Measurements from ENCODE around the gene B3GNT7.
"Not testable (repeated sequence)": the region's sequence is repeated elsewhere in the genome, so short reads cannot be mapped to it uniquely, and the experiment has no call there.

B3GNT7 gene

DNA sequence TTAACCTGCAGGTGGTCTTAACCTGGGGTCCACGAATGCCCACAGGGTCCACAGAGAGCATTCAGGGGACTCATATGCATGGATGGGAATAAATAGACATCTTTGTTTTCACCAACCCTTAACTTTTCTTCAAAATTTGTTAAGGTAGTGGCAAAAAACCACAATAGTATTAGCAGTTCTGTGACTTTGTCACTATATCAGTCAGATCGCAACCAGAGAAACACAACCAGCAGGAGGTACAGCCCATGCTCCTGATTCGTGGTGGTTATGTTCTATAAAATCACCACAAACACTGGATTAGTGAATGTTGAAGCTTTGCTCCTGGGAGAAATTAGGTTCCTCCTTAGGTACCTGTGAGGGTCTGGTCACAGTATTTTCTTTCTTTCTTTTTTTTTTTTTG lies 31.6 kb downstream of the B3GNT7 start:
- no peak for DNase-seq (ENCODE audit: low spot score)

DNA sequence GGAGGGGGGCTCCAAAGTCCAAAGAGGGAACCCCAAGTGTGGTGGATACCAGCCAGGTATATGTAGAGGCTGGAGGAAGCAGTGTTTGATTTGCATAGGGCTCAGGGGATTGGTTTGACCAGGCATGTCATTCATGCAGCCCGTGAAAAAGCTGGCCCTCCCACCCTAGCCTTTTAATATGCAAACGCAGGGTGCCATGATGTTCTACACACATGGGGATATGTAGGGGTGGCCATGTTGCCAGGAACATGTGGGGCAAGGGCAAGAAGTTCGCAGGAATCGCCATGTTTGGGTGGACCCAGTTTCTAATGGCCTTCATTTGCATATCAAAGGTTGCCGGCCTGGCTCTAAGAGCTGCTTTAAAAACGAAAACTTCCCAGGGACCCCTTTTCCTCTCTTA lies 33.6 kb downstream of the B3GNT7 start:
- no peak for DNase-seq (ENCODE audit: low spot score)

DNA sequence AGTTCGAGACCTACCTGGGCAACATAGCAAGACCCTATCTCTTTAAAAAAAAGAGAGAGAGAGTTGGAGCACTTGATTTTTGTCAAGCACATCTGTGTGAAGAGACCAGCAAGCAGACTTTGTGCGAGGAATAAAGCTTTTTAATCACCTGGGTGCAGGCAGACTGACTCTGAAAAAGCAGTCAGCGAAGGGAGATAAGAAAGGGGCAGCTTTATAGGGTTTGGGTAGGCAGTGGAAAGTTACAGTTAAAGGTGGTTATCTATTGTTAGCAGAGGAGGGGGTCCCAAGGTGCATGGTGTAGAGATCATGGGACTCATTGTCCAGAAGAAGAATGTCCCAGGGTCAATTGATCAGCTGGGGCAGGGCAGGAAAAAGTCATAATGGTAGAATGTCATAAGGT lies 34.4 kb downstream of the B3GNT7 start:
- DNase-seq (ENCODE audit: low spot score): no peak

DNA sequence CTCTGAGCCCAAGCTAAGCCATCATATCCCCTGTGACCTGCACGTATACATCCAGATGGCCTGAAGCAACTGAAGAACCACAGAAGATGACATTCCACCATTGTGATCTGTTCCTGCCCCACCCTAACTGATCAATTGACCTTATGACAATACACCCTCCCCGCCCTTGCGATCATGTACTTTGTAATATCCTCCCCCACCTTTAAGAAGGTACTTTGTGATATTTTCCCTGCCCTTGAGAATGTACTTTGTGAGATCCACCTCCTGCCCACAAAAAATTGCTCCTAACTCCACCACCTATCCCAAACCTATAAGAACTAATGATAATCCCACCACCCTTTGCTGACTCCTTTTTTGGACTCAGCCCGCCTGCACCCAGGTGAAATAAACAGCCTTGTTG lies 34.9 kb downstream of the B3GNT7 start:
- not testable (repeated sequence) for DNase-seq (ENCODE audit: low spot score)

DNA sequence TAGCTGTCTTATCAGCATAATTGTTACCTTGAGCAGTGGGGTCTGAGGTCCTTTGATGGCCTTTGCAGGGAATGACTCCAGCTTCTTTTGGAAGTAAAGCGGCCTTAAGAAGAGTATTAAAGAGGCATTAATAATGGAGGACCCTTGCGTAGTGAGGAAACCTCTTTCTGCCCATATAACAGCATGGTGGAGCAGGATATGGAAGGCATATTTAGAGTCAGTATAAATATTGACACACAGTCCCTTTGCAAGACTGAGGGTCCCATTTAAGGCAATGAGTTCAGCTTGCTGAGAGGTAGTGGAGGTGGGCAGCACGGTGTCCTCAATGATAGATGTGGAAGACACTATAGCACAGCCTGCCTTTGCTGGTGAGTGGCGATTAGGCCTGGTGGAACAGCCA lies 36.1 kb downstream of the B3GNT7 start:
- no peak for DNase-seq (ENCODE audit: low spot score)

DNA sequence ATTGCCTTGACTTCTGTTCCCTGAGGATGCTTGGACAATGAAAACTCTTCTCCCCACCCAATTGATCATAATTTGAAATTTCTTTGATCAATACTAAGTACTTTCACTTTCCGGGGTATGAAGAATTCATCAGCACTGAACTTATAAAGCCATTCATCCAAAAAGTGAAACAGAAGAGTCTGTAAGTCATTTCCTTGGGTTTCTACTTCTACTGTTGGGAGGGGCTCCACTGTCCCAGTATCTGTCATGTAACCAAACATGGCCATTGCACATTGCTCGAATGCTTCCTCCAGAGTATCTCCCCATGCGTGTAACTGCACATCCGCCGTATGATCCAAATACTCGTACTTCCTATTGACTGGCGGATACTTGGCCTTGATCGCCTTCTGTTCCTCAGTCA lies 38.5 kb downstream of the B3GNT7 start:
- DNase-seq (ENCODE audit: low spot score): no peak

DNA sequence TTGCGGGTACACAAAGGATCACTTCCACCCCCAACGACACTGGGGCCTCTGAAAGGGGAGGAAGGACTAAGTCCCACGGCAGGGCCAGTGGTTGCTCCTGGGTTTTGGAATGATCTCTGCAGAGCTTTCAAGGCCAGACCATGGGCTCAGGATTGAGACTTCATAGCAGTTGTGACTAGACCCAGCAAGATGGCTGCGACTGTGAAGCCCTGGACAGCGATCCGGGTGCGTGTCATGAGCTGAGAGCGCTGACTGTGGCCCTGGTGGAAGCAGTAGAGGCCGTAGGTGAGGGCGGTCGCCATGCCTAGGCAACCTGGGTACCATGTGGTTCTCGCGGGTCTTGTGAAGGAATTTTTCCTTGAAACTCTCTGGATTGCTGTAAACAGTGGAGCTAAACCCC lies 41.4 kb downstream of the B3GNT7 start:
- DNase-seq (ENCODE audit: low spot score): no peak

DNA sequence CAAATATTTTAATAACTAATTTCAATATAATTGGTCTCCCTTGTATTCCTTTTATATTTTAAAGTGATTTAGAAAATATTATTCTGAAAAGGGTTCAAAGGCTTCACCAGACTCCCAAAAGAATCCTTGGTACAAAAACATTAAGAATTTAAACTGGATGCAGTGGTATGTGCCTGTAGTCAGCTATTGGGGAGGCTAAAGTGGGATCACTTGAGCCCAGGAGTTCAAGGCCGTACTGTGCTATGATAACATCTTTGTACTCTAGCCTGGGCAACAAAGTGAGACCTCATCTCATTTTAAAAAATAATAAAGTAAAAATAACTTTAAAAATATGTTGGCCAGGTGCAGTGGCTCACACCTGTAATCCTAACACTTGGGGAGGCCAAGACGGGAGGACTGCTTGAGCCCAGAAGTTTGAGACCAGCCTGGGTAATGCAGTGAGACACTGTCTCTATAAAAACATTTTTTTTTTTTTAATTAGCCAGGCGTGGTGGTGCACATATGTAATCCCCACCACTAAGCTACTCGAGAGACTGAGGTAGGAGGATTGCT lies 54.1 kb downstream of the B3GNT7 start:
- no peak for DNase-seq (ENCODE audit: low spot score)

DNA sequence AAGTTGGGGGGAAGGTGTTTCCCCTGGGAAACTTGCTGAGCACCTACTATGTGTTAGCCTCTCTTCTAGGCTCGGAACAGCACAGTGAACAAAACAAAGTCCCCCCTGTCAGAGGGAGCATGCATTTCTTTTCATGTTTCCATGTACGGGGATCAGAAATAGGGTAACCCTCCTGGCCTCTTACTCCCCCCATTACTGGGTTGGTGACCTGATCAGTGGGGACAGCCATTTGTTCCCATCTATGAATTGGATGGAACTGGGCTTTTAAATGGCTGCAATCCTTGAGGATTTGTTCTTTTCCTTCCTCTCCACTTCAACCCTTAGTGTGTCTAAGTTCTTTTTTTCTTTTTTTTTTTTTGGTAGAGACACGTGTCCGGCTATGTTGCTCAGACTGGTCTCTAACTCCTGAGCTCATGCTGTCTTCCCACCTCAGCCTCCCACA lies 55.1 kb downstream of the B3GNT7 start:
- DNase-seq (ENCODE audit: low spot score): no peak

Measured in Ammon's horn (tissue), 1 donor.